Endodermal cell (in vitro differentiated cells): Measurements from ENCODE around the gene SFTPD. TPM values are rescaled to one million over a fixed set of nuclear protein-coding genes. Genes with fewer than 3 reads are reported as not detected.

ENCODE experiments used
- DNase-seq: peaks from one replicate; pipeline ENCODE4 v3.0.0-alpha.2; 2017
- H3K27ac ChIP-seq: 2 replicates; pipeline ENCODE4 v1.5.1; 2013; ENCODE audit warnings: mild to moderate bottlenecking, low read depth, low read length, moderate library complexity
- H3K27me3 ChIP-seq: 2 replicates; pipeline ENCODE4 v1.6.1; 2013; ENCODE audit warnings: mild to moderate bottlenecking, low read length, moderate library complexity; ENCODE audit not compliant: insufficient read depth, control insufficient read depth, poor library complexity, severe bottlenecking
- H3K36me3 ChIP-seq: 2 replicates; pipeline ENCODE4 v1.7.0; 2013; ENCODE audit warnings: mild to moderate bottlenecking, low read length, moderate library complexity; ENCODE audit not compliant: control insufficient read depth, insufficient read depth
- H3K4me1 ChIP-seq: one replicate; pipeline ENCODE4 v1.7.0; 2013; ENCODE audit warnings: low read length; ENCODE audit not compliant: control insufficient read depth, insufficient read depth
- H3K4me3 ChIP-seq: 2 replicates; pipeline ENCODE4 v1.5.1; 2013; ENCODE audit warnings: mild to moderate bottlenecking, low read length, moderate library complexity
- H3K9ac ChIP-seq: 2 replicates; pipeline ENCODE4 v1.6.1; 2013; ENCODE audit warnings: mild to moderate bottlenecking, low read length, moderate library complexity; ENCODE audit not compliant: poor library complexity, severe bottlenecking; ENCODE audit errors: extremely low read depth
- H3K9me3 ChIP-seq: 2 replicates; pipeline ENCODE4 v1.6.1; 2013; ENCODE audit warnings: mild to moderate bottlenecking, low read length, moderate library complexity; ENCODE audit not compliant: control insufficient read depth
- H3K27ac Mint-ChIP-seq: 2 replicates; pipeline ENCODE4 v1.8.0; 2020; ENCODE audit warnings: mixed read lengths
- H3K27me3 Mint-ChIP-seq: 2 replicates; pipeline ENCODE4 v1.8.0; 2021; ENCODE audit warnings: mild to moderate bottlenecking, mixed read lengths; ENCODE audit not compliant: insufficient read depth
- H3K36me3 Mint-ChIP-seq: 2 replicates; pipeline ENCODE4 v1.8.0; 2020; ENCODE audit warnings: low read depth, mixed read lengths
- H3K4me1 Mint-ChIP-seq: 2 replicates; pipeline ENCODE4 v1.8.0; 2020; ENCODE audit warnings: mixed read lengths
- H3K4me3 Mint-ChIP-seq: 2 replicates; pipeline ENCODE4 v1.8.0; 2020; ENCODE audit warnings: mild to moderate bottlenecking, moderate library complexity, mixed read lengths
- H3K9me3 Mint-ChIP-seq: 2 replicates; pipeline ENCODE4 v1.8.0; 2020; ENCODE audit warnings: mild to moderate bottlenecking, mixed read lengths
- CTCF ChIP-seq: fragments of 200-600 bp; sonication (generic); conservative IDR thresholded peaks from 2 replicates; pipeline ENCODE4 v1.5.0; 2021; ENCODE audit warnings: antibody characterized with exemption, mild to moderate bottlenecking
- WGBS, 2 experiments: methylation state at CpG; one replicate each; pipeline versions ENCODE4 v1.1.5 to v1.1.7; 2013; ENCODE audit warnings: missing lambda C conversion rate in 2 of 2, mixed read lengths in 1 of 2; ENCODE audit not compliant: insufficient coverage in 1 of 2, insufficient read length in 1 of 2; 5-methylcytosine and 5-hydroxymethylcytosine counted together
- total RNA-seq, 2 donors: library from RNA; stranded (reverse); fragmentation: NEBNext Ultra II Directional in 1 of 2; extraction: Animal tissue kit (Norgen Biotek cat#: 25700) in 1 of 2; gene quantifications; 2 replicates in 1 of 2; 3 replicates in 1 of 2; pipeline ENCODE4 v1.2.1, GENCODE V29; 2021

Gene SFTPD
- total RNA-seq, 2 donors from 2014 or later, result 0.42 to 0.86 TPM

GRCh38 chr10:79926037-79926436 lies 22.9 kb downstream of the SFTPD start:
- peak; percentile 16 for DNase-seq
- no peak overlapping the region for H3K4me3 ChIP-seq
- Mint-ChIP-seq H3K27ac (no peak overlapping the region), H3K4me3 (no peak overlapping the region), H3K27me3 (peaks cover 22% of the 10 kb centered on the region), H3K36me3 (peaks cover 11% of the 10 kb centered on the region), H3K9me3 (peaks cover 12% of the 10 kb centered on the region), H3K4me1 (peaks cover 2% of the 10 kb centered on the region)
- H3K9me3 ChIP-seq, result no peaks in the 10 kb centered on the region
- H3K27ac ChIP-seq, result no peak overlapping the region
- peaks cover 16% of the 10 kb centered on the region for H3K27me3 ChIP-seq
- no peaks in the 10 kb centered on the region for H3K36me3 ChIP-seq
- TF ChIP-seq CTCF, result no peak
- H3K9ac ChIP-seq, result no peak overlapping the region
- WGBS, 2 experiments, result 80 to 93% methylated on average over 5 to 7 of the region's 7 CpGs
- H3K4me1 ChIP-seq, result no peaks in the 10 kb centered on the region

DNA sequence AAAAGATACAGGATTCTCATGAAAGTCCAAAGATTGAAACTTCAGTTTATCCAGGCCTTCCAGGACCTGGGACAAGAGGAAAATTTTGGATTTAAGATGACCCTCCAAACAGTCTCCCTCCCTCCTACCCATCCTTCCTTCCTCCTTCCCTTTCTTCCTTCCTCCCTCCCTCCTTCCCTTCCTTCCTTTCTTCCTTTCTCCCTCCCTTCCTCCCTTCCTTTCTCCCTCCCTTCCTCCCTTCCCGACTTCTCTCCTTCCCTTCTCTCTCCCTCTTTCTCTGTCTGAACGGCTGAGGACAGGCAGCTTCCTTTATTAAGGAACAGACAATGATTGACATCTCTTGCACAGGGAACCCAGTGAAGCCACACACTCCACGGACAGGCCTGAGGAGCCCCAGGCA lies 23.3 kb downstream of the SFTPD start:
- Mint-ChIP-seq H3K27ac (no peak overlapping the region), H3K27me3 (peaks cover 18% of the 10 kb centered on the region), H3K4me1 (peaks cover 2% of the 10 kb centered on the region), H3K36me3 (peaks cover 11% of the 10 kb centered on the region), H3K9me3 (peaks cover 12% of the 10 kb centered on the region), H3K4me3 (no peak overlapping the region)
- H3K4me1 ChIP-seq, result no peaks in the 10 kb centered on the region
- no peak overlapping the region for H3K9ac ChIP-seq
- no peak for TF ChIP-seq CTCF
- peaks cover 12% of the 10 kb centered on the region for H3K27me3 ChIP-seq
- no peaks in the 10 kb centered on the region for H3K9me3 ChIP-seq
- no peak overlapping the region for H3K27ac ChIP-seq
- no peak overlapping the region for H3K4me3 ChIP-seq
- no peaks in the 10 kb centered on the region for H3K36me3 ChIP-seq
- DNase-seq, result no peak
- 67 to 86% methylated on average over 1 to 3 of the region's 3 CpGs for WGBS, 2 experiments

GRCh38 chr10:79923669-79924068 lies 25.2 kb downstream of the SFTPD start:
- TF ChIP-seq CTCF, result no peak
- H3K27me3 ChIP-seq, result no peaks in the 10 kb centered on the region
- H3K27ac ChIP-seq, result no peak overlapping the region
- H3K27me3 Mint-ChIP-seq, result peaks cover 5% of the 10 kb centered on the region
- no peak overlapping the region for H3K9ac ChIP-seq
- H3K9me3 ChIP-seq, result no peaks in the 10 kb centered on the region
- WGBS, 2 experiments, result 93 to 95% methylated on average over 3 to 8 of the region's 8 CpGs
- no peak overlapping the region for H3K27ac Mint-ChIP-seq
- H3K36me3 Mint-ChIP-seq, result peaks cover 11% of the 10 kb centered on the region
- no peak for DNase-seq
- no peak overlapping the region for H3K4me3 Mint-ChIP-seq
- H3K4me1 ChIP-seq, result no peaks in the 10 kb centered on the region
- no peaks in the 10 kb centered on the region for H3K36me3 ChIP-seq
- H3K9me3 Mint-ChIP-seq, result peaks cover 12% of the 10 kb centered on the region
- no peak overlapping the region for H3K4me3 ChIP-seq
- no peaks in the 10 kb centered on the region for H3K4me1 Mint-ChIP-seq
